CD8-positive, alpha-beta memory T cell (primary cell): ENCODE data around the gene SLIT3. TPM values are rescaled to one million over a fixed set of nuclear protein-coding genes. Genes with fewer than 3 reads are reported as not detected.

ENCODE experiments used
- CTCF ChIA-PET: fragments of 350-600 bp; sonication (Branson Sonifier 250); formaldehyde crosslinking; loops from one replicate; lab custom pipeline; 2021; ENCODE audit warnings: antibody characterized with exemption; lab: Charles Lee
- POLR2A ChIA-PET: fragments of 350-600 bp; sonication (Branson Sonifier 250); formaldehyde crosslinking; loops from one replicate; lab custom pipeline; 2021; ENCODE audit warnings: antibody characterized with exemption; lab: Charles Lee
- DNase-seq, 5 donors: peaks; one replicate each; pipeline versions ENCODE4 v3.0.0 to v3.0.0-alpha.2; 2020 to 2022; ENCODE audit warnings: mixed read lengths in 1 of 5
- H3K27ac ChIP-seq: one replicate; pipeline ENCODE4 v1.7.0; 2013; ENCODE audit warnings: low read depth, mild to moderate bottlenecking, low read length, moderate library complexity
- H3K27me3 ChIP-seq: 2 replicates; pipeline ENCODE4 v1.7.0; 2013; ENCODE audit warnings: low read length, mild to moderate bottlenecking; ENCODE audit not compliant: insufficient read depth, poor library complexity, severe bottlenecking
- H3K36me3 ChIP-seq: 2 replicates; pipeline ENCODE4 v1.7.0; 2013; ENCODE audit warnings: mild to moderate bottlenecking, low read length, moderate library complexity; ENCODE audit not compliant: insufficient read depth
- H3K4me1 ChIP-seq: 2 replicates; pipeline ENCODE4 v1.7.0; 2013; ENCODE audit warnings: mild to moderate bottlenecking, low read length, moderate library complexity; ENCODE audit not compliant: insufficient read depth
- H3K4me3 ChIP-seq: 2 replicates; pipeline ENCODE4 v1.7.0; 2013; ENCODE audit warnings: mild to moderate bottlenecking, low read length
- H3K9me3 ChIP-seq: 2 replicates; pipeline ENCODE4 v1.7.0; 2013; ENCODE audit warnings: mild to moderate bottlenecking, low read length
- H3K27ac Mint-ChIP-seq, 8 donors: one replicate each; pipeline ENCODE4 v1.8.0; 2020 to 2021; ENCODE audit warnings: mixed read lengths in 8 of 8, mild to moderate bottlenecking in 6 of 8, inconsistent platforms in 3 of 8, moderate library complexity in 3 of 8
- H3K27me3 Mint-ChIP-seq, 2 donors: one replicate each; pipeline ENCODE4 v1.8.0; 2020 to 2021; ENCODE audit warnings: mixed read lengths in 2 of 2, mild to moderate bottlenecking in 1 of 2, moderate library complexity in 1 of 2
- H3K36me3 Mint-ChIP-seq, 3 donors: one replicate each; pipeline ENCODE4 v1.8.0; 2020 to 2021; ENCODE audit warnings: mixed read lengths in 3 of 3, inconsistent platforms in 1 of 3, mild to moderate bottlenecking in 1 of 3
- H3K4me1 Mint-ChIP-seq, 3 donors: one replicate each; pipeline ENCODE4 v1.8.0; 2020 to 2021; ENCODE audit warnings: mixed read lengths in 3 of 3, inconsistent platforms in 1 of 3, mild to moderate bottlenecking in 1 of 3
- H3K4me3 Mint-ChIP-seq, 7 donors: one replicate each; pipeline ENCODE4 v1.8.0; 2020 to 2021; ENCODE audit warnings: mixed read lengths in 7 of 7, mild to moderate bottlenecking in 6 of 7, moderate library complexity in 4 of 7, inconsistent platforms in 2 of 7
- H3K9me3 Mint-ChIP-seq, 5 donors: one replicate each; pipeline ENCODE4 v1.8.0; 2020 to 2022; ENCODE audit warnings: mixed read lengths in 5 of 5, mild to moderate bottlenecking in 3 of 5, moderate library complexity in 2 of 5, inconsistent platforms in 1 of 5
- polyA plus RNA-seq: library from polyadenylated mRNA; unstranded; fragments of 300-500 nt; fragmentation: Illumina TruSeq; gene quantifications from one replicate; pipeline ENCODE4 v1.2.3, GENCODE V29; 2021
- total RNA-seq, 2 experiments: library from RNA; stranded (reverse); gene quantifications; one replicate each; pipeline ENCODE4 v1.2.3, GENCODE V29; 2021

Gene SLIT3
- total RNA-seq (under 1 TPM; 0.49 to 0.72 TPM), polyA plus RNA-seq (not detected)

DNA sequence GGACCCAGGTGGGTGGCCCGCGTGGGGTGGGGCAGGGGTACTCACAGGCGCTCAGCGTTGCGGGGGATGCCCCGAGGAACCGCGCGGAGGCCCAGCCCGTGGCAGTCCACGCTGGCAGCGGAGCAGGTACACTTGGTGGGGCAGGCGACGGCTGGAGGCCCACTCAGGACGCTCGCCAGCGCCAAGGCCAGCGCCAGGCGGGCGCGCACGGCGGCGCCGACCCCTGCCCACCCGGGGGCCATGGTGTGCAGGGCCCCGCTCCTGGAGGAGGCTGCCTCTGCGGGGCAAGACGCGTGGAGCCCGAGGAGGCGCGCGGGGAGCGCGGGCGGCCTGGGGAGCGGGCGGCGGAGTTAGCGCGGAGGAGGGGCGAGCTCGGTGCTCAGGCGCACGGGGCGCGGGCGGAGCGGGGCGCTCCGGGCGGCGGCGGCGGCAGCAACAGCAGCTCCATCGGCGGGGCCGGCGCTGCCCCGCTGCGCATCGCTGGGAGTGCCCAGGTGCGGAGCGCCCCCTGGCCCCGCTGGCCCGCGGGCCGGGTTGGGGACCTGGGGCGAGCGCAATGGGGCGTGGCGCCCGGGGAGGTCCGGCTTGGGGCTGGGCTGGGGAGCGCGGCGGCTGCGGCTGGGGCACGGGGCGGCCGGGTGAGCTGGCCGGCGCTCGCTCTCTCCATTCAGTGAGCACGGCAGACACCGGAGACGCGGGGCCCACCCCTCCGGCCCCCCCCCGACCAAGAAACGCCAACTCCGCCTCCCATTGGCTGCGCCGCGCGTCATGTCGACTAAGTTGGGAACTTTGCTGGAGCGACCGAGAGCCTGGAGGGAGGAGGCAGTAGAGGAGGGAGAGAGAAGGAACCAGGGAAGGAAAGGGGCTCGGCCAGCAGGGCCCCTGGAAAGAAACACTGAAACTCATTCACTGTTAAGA lies at the start of gene SLIT3:
SLIT3 (minus strand) TSS at position 672 of the 918 bp plus-strand sequence; CDS start at position 242, 430 bp downstream.
- POLR2A ChIA-PET = no interaction called here
- Histone ChIP-seq H3K4me1 (no peaks in the 10 kb centered on the region), H3K27me3 (peaks cover 12% of the 10 kb centered on the region), H3K36me3 (no peaks in the 10 kb centered on the region), H3K9me3 (no peaks in the 10 kb centered on the region), H3K4me3 (no peak within 1 kb of the TSS), H3K27ac (no peak within 1 kb of the TSS)
- CTCF ChIA-PET = no interaction called here
- no peak for DNase-seq
- H3K27ac Mint-ChIP-seq = peak within 1 kb of the TSS in 1 of 8 donors; percentile 30
- peaks cover 0 to 4% (median 0%) of the 10 kb centered on the region in 5 donors for H3K9me3 Mint-ChIP-seq
- peaks cover 8 to 14% (median 8%) of the 10 kb centered on the region in 3 donors for H3K4me1 Mint-ChIP-seq
- H3K4me3 Mint-ChIP-seq = peak within 1 kb of the TSS in 2 of 7 donors; percentile 2 to 13
- peaks cover 36 to 52% of the 10 kb centered on the region in 2 donors for H3K27me3 Mint-ChIP-seq
- H3K36me3 Mint-ChIP-seq = no peaks in the 10 kb centered on the region

DNA sequence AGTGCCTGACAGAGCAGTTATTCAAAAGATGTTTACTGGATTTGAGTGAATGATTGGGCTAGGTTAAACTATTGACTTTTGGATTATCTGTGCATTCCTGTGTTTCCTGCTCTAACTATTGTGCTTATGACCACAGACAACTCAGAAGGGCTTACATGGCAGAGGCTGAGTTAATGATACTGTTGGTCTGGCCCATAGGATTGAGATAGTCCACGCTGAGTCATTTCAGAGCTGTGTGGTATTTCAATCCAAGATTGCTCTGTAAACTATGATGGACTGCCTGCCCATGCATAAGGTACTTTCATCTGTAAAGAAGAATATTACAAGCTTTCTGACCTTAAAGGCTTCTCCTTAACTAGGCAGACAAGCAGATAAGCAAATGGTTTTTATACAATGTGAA lies 49.1 kb upstream of the SLIT3 start:
- no peak overlapping the region for H3K27ac Mint-ChIP-seq
- Histone ChIP-seq H3K27ac (no peak overlapping the region), H3K9me3 (no peaks in the 10 kb centered on the region), H3K4me1 (no peaks in the 10 kb centered on the region), H3K4me3 (no peak overlapping the region), H3K36me3 (no peaks in the 10 kb centered on the region), H3K27me3 (no peaks in the 10 kb centered on the region)
- H3K4me3 Mint-ChIP-seq = no peak overlapping the region
- POLR2A ChIA-PET = no interaction called here
- H3K4me1 Mint-ChIP-seq = no peaks in the 10 kb centered on the region
- no peak for DNase-seq
- no peaks in the 10 kb centered on the region for H3K36me3 Mint-ChIP-seq
- H3K27me3 Mint-ChIP-seq = peaks cover 5 to 13% of the 10 kb centered on the region in 2 donors
- H3K9me3 Mint-ChIP-seq = peaks cover 0 to under 1% (median 0%) of the 10 kb centered on the region in 5 donors
- CTCF ChIA-PET = no interaction called here

DNA sequence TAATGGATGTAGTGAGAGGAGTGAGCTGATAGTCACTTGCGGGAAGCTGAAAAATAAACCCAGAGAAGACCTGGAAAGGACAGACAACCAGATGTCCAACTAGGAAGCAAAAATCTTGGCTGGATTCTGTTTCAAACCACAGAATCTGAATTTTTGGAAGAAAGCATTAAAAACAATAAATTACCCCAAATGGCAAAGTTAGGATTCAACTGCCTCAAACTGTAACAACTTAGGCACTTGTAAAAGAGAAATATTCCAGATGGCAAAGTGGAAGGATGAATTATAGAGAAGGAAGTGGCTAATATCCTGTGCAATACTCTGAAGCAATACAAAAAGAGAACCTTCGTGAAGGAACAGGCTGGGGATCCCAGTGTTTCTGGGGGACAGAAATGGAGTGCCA lies 46.8 kb upstream of the SLIT3 start:
- no peaks in the 10 kb centered on the region for H3K9me3 ChIP-seq
- ChIA-PET CTCF (no interaction called here), POLR2A (no interaction called here)
- H3K9me3 Mint-ChIP-seq = peaks cover 0 to 3% (median 0%) of the 10 kb centered on the region in 5 donors
- H3K4me1 ChIP-seq = no peaks in the 10 kb centered on the region
- no peaks in the 10 kb centered on the region for H3K4me1 Mint-ChIP-seq
- no peak overlapping the region for H3K27ac Mint-ChIP-seq
- no peaks in the 10 kb centered on the region for H3K36me3 ChIP-seq
- H3K4me3 Mint-ChIP-seq = no peak overlapping the region
- no peak overlapping the region for H3K4me3 ChIP-seq
- no peaks in the 10 kb centered on the region for H3K27me3 ChIP-seq
- DNase-seq = no peak
- H3K27me3 Mint-ChIP-seq = peaks cover 3% of the 10 kb centered on the region in 2 donors
- no peak overlapping the region for H3K27ac ChIP-seq
- no peaks in the 10 kb centered on the region for H3K36me3 Mint-ChIP-seq

DNA sequence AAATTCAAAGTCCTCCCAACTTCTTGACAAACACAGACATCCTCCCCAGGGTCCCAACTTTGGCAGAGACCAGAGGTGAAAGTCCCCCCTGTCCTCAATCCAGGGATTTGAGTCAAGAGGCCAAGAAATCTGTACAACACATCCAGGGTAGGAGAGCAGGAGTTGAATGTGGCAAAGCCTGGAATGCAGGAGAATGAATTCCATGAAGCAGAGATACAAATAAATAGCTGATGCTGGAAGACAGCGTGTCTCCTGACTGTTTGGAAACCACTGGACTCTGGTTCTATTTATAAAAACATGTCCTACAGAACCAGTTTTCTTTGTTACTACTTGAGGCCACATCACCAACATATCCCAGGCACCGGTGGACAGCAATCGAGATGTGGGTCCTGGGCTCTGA lies 43.7 kb upstream of the SLIT3 start:
- no peaks in the 10 kb centered on the region for H3K36me3 Mint-ChIP-seq
- H3K4me1 Mint-ChIP-seq = no peaks in the 10 kb centered on the region
- no peak overlapping the region for H3K4me3 ChIP-seq
- no peak overlapping the region for H3K4me3 Mint-ChIP-seq
- ChIA-PET CTCF (no interaction called here), POLR2A (no interaction called here)
- H3K36me3 ChIP-seq = no peaks in the 10 kb centered on the region
- H3K27ac ChIP-seq = no peak overlapping the region
- H3K27me3 Mint-ChIP-seq = peaks cover 3% of the 10 kb centered on the region in 2 donors
- DNase-seq = no peak
- no peaks in the 10 kb centered on the region for H3K4me1 ChIP-seq
- H3K27ac Mint-ChIP-seq = no peak overlapping the region
- peaks cover 0 to 3% (median 0%) of the 10 kb centered on the region in 5 donors for H3K9me3 Mint-ChIP-seq
- H3K9me3 ChIP-seq = no peaks in the 10 kb centered on the region
- no peaks in the 10 kb centered on the region for H3K27me3 ChIP-seq

DNA sequence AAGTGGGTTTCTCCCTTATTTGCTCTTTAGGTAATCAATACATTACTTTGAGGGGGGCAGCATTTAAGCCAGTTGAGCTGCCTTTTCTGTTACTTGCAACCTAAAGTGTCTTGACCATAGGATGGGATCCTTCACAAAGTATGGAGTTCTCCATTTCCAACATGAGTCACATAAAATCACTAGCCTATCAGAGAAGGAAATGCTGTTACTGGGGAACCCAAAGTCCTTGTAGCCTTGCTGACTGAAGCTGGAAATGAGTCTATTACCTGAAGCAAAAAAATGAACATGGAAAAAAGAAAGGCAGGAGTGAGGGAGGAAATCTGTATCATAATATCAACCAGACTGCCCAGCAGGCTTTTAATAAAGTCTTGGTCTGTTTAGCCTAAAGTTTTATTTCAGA lies 42.8 kb upstream of the SLIT3 start:
- no peaks in the 10 kb centered on the region for H3K36me3 ChIP-seq
- Mint-ChIP-seq H3K27ac (no peak overlapping the region), H3K27me3 (peaks cover 1 to 3% of the 10 kb centered on the region in 2 donors), H3K36me3 (no peaks in the 10 kb centered on the region), H3K4me1 (no peaks in the 10 kb centered on the region), H3K9me3 (peaks cover 0 to 3% (median 0%) of the 10 kb centered on the region in 5 donors), H3K4me3 (no peak overlapping the region)
- no peaks in the 10 kb centered on the region for H3K9me3 ChIP-seq
- CTCF ChIA-PET = interaction anchor here (0.9 kb wide), 1 partner anchor 337 kb away, joined by 3 read pairs; no protein-coding TSS in a partner anchor
- H3K27me3 ChIP-seq = no peaks in the 10 kb centered on the region
- POLR2A ChIA-PET = no interaction called here
- no peaks in the 10 kb centered on the region for H3K4me1 ChIP-seq
- DNase-seq = no peak
- H3K27ac ChIP-seq = no peak overlapping the region
- H3K4me3 ChIP-seq = no peak overlapping the region

DNA sequence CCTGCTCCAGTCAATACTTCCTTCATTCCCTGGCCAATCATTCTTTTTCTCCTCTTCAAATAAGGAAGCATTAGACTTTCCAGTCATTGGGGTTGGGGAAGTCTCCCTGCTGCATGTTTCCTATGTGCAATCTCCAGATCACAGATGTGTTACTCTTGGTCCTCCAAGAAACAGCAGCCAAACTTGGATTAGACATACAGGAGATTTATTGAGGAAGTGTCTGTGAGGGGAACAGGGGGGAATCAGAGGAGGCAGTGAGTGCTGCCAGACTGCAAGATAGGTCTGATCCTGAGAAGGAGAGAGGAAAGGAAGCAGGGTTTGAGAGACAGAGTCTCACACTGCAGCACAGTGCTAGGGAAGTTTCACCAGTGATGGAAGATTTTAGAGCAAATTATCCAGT lies 40.6 kb upstream of the SLIT3 start:
- no peaks in the 10 kb centered on the region for H3K36me3 Mint-ChIP-seq
- peaks cover 0 to 3% (median 0%) of the 10 kb centered on the region in 5 donors for H3K9me3 Mint-ChIP-seq
- H3K9me3 ChIP-seq = no peaks in the 10 kb centered on the region
- H3K4me1 ChIP-seq = no peaks in the 10 kb centered on the region
- H3K27me3 ChIP-seq = no peaks in the 10 kb centered on the region
- peaks cover 1 to 6% of the 10 kb centered on the region in 2 donors for H3K27me3 Mint-ChIP-seq
- ChIA-PET CTCF (no interaction called here), POLR2A (no interaction called here)
- no peak overlapping the region for H3K27ac ChIP-seq
- H3K36me3 ChIP-seq = no peaks in the 10 kb centered on the region
- H3K4me3 ChIP-seq = no peak overlapping the region
- no peak overlapping the region for H3K4me3 Mint-ChIP-seq
- DNase-seq = no peak
- no peak overlapping the region for H3K27ac Mint-ChIP-seq
- no peaks in the 10 kb centered on the region for H3K4me1 Mint-ChIP-seq

DNA sequence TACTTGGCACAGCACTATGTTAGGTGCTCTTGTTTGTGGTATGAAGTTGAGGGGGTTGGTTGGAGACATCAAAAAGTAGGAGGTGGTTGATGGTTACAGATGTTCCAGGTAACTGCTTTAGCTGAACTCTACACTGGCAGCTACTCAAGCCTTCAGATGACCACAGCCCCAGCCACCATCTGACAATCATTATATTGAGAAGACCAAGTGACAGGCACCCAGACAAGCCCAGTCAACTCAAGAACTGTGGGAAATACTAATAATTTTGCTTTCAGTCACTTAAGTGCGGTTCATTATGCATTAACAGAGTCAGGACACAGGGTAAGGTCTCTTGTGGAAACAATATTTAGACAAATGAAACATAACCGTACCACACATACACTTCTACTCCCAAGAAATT lies 38.9 kb upstream of the SLIT3 start:
- no peak for DNase-seq
- no peaks in the 10 kb centered on the region for H3K9me3 ChIP-seq
- Mint-ChIP-seq H3K27me3 (peaks cover 4 to 19% of the 10 kb centered on the region in 2 donors), H3K27ac (no peak overlapping the region), H3K36me3 (no peaks in the 10 kb centered on the region), H3K4me1 (no peaks in the 10 kb centered on the region), H3K4me3 (no peak overlapping the region), H3K9me3 (peaks cover 0 to 4% (median 0%) of the 10 kb centered on the region in 5 donors)
- H3K4me1 ChIP-seq = no peaks in the 10 kb centered on the region
- H3K4me3 ChIP-seq = no peak overlapping the region
- ChIA-PET POLR2A (no interaction called here), CTCF (no interaction called here)
- H3K27me3 ChIP-seq = no peaks in the 10 kb centered on the region
- no peak overlapping the region for H3K27ac ChIP-seq
- no peaks in the 10 kb centered on the region for H3K36me3 ChIP-seq

DNA sequence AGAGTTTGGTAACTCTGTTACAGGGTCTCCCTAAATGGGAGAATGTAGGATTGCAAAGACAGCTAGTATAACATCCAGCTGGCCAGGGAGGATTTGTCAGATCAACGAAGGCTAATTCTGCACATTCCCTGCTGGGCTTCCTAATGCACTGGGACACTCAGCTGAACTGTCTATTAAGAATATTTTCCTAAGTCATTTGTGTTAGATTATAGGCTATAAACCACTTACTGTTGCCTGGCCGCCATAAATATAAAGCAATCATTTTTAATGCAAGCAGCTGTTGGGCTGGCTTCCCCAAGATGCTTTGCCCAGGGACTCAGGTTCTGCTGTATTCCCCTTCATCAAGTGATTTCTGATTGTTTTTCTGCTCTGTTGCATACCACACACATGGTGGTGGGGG lies 35.3 kb upstream of the SLIT3 start:
- H3K9me3 Mint-ChIP-seq = peaks cover 0 to 8% (median 0%) of the 10 kb centered on the region in 5 donors
- Histone ChIP-seq H3K4me1 (no peaks in the 10 kb centered on the region), H3K27ac (no peak overlapping the region), H3K4me3 (no peak overlapping the region), H3K27me3 (no peaks in the 10 kb centered on the region), H3K9me3 (no peaks in the 10 kb centered on the region), H3K36me3 (no peaks in the 10 kb centered on the region)
- CTCF ChIA-PET = no interaction called here
- no peak overlapping the region for H3K4me3 Mint-ChIP-seq
- no peaks in the 10 kb centered on the region for H3K36me3 Mint-ChIP-seq
- peaks cover 3 to 25% of the 10 kb centered on the region in 2 donors for H3K27me3 Mint-ChIP-seq
- POLR2A ChIA-PET = no interaction called here
- DNase-seq = no peak
- no peaks in the 10 kb centered on the region for H3K4me1 Mint-ChIP-seq
- no peak overlapping the region for H3K27ac Mint-ChIP-seq
